ENCODE data around the gene CES3. TPM values are rescaled to one million over a fixed set of nuclear protein-coding genes. Genes with fewer than 3 reads are reported as not detected.
A peak's percentile ranks its signal among the peaks of the same experiment; 100 is the strongest.
"Not testable (repeated sequence)": the region's sequence is repeated elsewhere in the genome, so short reads cannot be mapped to it uniquely, and the experiment has no call there.

The CES3 gene
- total and polyA plus RNA-seq, 4 donors, result 0.15 to 2.4 (median 1.3) TPM

- Histone ChIP-seq H3K4me1 (ENCODE audit: control insufficient read depth in 1 of 2, insufficient read depth in 2 of 2, low read length in 2 of 2) (no peaks in the 10 kb centered on the region), H3K27ac (ENCODE audit: low read depth in 1 of 2, low read length in 2 of 2) (no peak overlapping the region), H3K9me3 (ENCODE audit: control insufficient read depth, low read length) (no peaks in the 10 kb centered on the region), H3K4me3 (ENCODE audit: low read length in 2 of 2) (no peak overlapping the region), H3K27me3 (ENCODE audit: control insufficient read depth in 1 of 2, insufficient read depth in 2 of 2, low read length in 1 of 2) (no peaks in the 10 kb centered on the region), H3K36me3 (ENCODE audit: control insufficient read depth in 1 of 2, insufficient read depth in 2 of 2, low read length in 1 of 2) (no peaks in the 10 kb centered on the region)
- intact Hi-C loops (cut with DNase I), result no loop called here
- no peak for ATAC-seq (ENCODE audit: low FRiP score)
- DNase-seq, result no peak
- WGBS, 2 donors, result 85 to 89% methylated on average over 10 of the region's 10 CpGs
Measured at GRCh38 chr16:66953462-66954096, 7.5 kb upstream of the CES3 start.

- no peaks in the 10 kb centered on the region for H3K36me3 ChIP-seq (ENCODE audit: control insufficient read depth in 1 of 2, insufficient read depth in 2 of 2, low read length in 1 of 2)
- H3K27me3 ChIP-seq (ENCODE audit: control insufficient read depth in 1 of 2, insufficient read depth in 2 of 2, low read length in 1 of 2), result no peaks in the 10 kb centered on the region
- peak; percentile 79 to 88 for DNase-seq
- 18 to 20% methylated on average over 8 of the region's 8 CpGs for WGBS, 2 donors
- H3K27ac ChIP-seq (ENCODE audit: low read depth in 1 of 2, low read length in 2 of 2), result no peak overlapping the region
- no peaks in the 10 kb centered on the region for H3K9me3 ChIP-seq (ENCODE audit: control insufficient read depth, low read length)
- H3K4me1 ChIP-seq (ENCODE audit: control insufficient read depth in 1 of 2, insufficient read depth in 2 of 2, low read length in 2 of 2), result no peaks in the 10 kb centered on the region
- intact Hi-C loops (cut with DNase I), result no loop called here
- H3K4me3 ChIP-seq (ENCODE audit: low read length in 2 of 2), result no peak overlapping the region
- ATAC-seq (ENCODE audit: low FRiP score), result no peak
Measured at GRCh38 chr16:66954097-66954659, 6.9 kb upstream of the CES3 start.

- WGBS, 2 donors, result 81 to 82% methylated on average over 17 of the region's 17 CpGs
- H3K27ac ChIP-seq (ENCODE audit: low read depth in 1 of 2, low read length in 2 of 2); H3K27me3 ChIP-seq (ENCODE audit: control insufficient read depth in 1 of 2, insufficient read depth in 2 of 2, low read length in 1 of 2); intact Hi-C loops (cut with DNase I); H3K4me3 ChIP-seq (ENCODE audit: low read length in 2 of 2); H3K4me1 ChIP-seq (ENCODE audit: control insufficient read depth in 1 of 2, insufficient read depth in 2 of 2, low read length in 2 of 2); DNase-seq; H3K9me3 ChIP-seq (ENCODE audit: control insufficient read depth, low read length); ATAC-seq (ENCODE audit: low FRiP score); H3K36me3 ChIP-seq (ENCODE audit: control insufficient read depth in 1 of 2, insufficient read depth in 2 of 2, low read length in 1 of 2): not testable (repeated sequence)
Measured at GRCh38 chr16:66955363-66956153, 5.5 kb upstream of the CES3 start.

DNA sequence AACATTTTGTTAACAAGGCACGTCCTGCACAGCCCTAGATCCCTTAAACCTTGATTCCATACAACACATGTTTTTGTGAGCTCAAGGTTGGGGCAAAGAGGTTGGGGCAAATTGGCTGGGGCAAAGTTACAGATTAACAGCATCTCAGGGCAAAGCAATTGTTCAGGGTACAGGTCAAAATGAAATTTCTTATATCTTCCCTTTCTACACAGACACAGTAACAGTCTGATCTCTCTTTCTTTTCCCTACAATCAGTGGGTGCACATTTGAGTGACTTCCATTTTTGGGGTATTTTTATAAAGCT is 5.0 kb upstream of the CES3 start:
- intact Hi-C loops (cut with DNase I); H3K27me3 ChIP-seq (ENCODE audit: control insufficient read depth in 1 of 2, insufficient read depth in 2 of 2, low read length in 1 of 2): not testable (repeated sequence)

DNA sequence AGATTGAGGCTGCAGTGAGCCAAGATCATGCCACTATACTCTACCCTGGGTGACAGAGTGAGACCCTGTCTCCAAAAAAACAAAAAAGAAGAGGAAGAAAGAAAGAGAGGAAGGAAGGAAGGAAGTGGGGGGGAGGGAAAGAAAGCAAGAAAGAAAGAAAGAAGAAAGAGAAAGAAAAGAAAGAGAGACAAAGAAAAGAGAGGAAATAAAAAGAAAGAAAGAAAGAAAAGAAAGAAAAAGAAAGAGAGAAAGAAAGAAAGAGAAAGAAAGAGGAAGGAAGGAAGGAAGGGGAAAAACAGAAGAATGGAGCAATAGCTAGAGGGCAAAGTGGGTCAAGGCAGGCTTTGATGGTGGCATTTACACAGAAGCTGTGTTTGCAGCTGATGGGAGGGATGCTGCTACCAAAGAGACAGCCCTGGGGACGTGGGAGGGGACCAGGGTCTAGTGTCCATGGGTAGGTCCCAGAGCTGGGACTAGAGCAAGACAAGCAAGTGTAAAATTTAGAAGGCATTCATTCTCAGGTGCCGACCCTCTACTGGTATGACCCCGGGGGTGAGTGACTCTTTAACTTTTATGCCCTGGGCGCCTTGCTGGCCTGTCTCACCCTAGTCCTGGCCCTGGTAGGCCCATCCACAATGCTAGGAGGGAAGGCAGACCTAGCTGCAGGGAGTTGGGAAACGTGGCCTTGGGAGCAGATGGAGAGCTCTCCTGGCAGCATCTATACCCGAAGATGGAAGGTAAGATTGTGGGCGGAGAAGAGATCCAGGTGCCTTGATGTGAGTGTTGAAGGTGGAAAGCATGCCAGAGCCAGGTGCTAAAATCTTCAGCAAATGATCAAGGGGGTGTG is 2.0 kb upstream of the CES3 start:
- Histone ChIP-seq H3K9me3 (ENCODE audit: control insufficient read depth, low read length) (no peaks in the 10 kb centered on the region), H3K4me3 (ENCODE audit: low read length in 2 of 2) (no peak overlapping the region), H3K27ac (ENCODE audit: low read depth in 1 of 2, low read length in 2 of 2) (no peak overlapping the region), H3K36me3 (ENCODE audit: control insufficient read depth in 1 of 2, insufficient read depth in 2 of 2, low read length in 1 of 2) (no peaks in the 10 kb centered on the region), H3K27me3 (ENCODE audit: control insufficient read depth in 1 of 2, insufficient read depth in 2 of 2, low read length in 1 of 2) (no peaks in the 10 kb centered on the region), H3K4me1 (ENCODE audit: control insufficient read depth in 1 of 2, insufficient read depth in 2 of 2, low read length in 2 of 2) (no peaks in the 10 kb centered on the region)
- DNase-seq (no peak), ATAC-seq (ENCODE audit: low FRiP score) (no peak)
- 84 to 85% methylated on average over 7 of the region's 7 CpGs for WGBS, 2 donors
- intact Hi-C loops (cut with DNase I), result no loop called here

More for the DNA sequence above, 5.0 kb upstream of the CES3 start:
- ATAC-seq (ENCODE audit: low FRiP score); H3K4me3 ChIP-seq (ENCODE audit: low read length in 2 of 2); H3K9me3 ChIP-seq (ENCODE audit: control insufficient read depth, low read length); DNase-seq; H3K4me1 ChIP-seq (ENCODE audit: control insufficient read depth in 1 of 2, insufficient read depth in 2 of 2, low read length in 2 of 2); H3K36me3 ChIP-seq (ENCODE audit: control insufficient read depth in 1 of 2, insufficient read depth in 2 of 2, low read length in 1 of 2); H3K27ac ChIP-seq (ENCODE audit: low read depth in 1 of 2, low read length in 2 of 2): not testable (repeated sequence)
- 80 to 88% methylated on average over 1 of the region's 1 CpG for WGBS, 2 donors

GRCh38 chr16:66959704-66960161 is 1.3 kb upstream of the CES3 start:
- ATAC-seq (ENCODE audit: low FRiP score) (no peak), DNase-seq (peak in 1 of 2 donors; percentile 67)
- no peaks in the 10 kb centered on the region for H3K4me1 ChIP-seq (ENCODE audit: control insufficient read depth in 1 of 2, insufficient read depth in 2 of 2, low read length in 2 of 2)
- H3K27ac ChIP-seq (ENCODE audit: low read depth in 1 of 2, low read length in 2 of 2), result no peak overlapping the region
- no peaks in the 10 kb centered on the region for H3K27me3 ChIP-seq (ENCODE audit: control insufficient read depth in 1 of 2, insufficient read depth in 2 of 2, low read length in 1 of 2)
- no peak overlapping the region for H3K4me3 ChIP-seq (ENCODE audit: low read length in 2 of 2)
- H3K36me3 ChIP-seq (ENCODE audit: control insufficient read depth in 1 of 2, insufficient read depth in 2 of 2, low read length in 1 of 2), result no peaks in the 10 kb centered on the region
- H3K9me3 ChIP-seq (ENCODE audit: control insufficient read depth, low read length), result no peaks in the 10 kb centered on the region
- intact Hi-C loops (cut with DNase I), result no loop called here
- WGBS, 2 donors, result 52 to 57% methylated on average over 5 of the region's 5 CpGs

DNA sequence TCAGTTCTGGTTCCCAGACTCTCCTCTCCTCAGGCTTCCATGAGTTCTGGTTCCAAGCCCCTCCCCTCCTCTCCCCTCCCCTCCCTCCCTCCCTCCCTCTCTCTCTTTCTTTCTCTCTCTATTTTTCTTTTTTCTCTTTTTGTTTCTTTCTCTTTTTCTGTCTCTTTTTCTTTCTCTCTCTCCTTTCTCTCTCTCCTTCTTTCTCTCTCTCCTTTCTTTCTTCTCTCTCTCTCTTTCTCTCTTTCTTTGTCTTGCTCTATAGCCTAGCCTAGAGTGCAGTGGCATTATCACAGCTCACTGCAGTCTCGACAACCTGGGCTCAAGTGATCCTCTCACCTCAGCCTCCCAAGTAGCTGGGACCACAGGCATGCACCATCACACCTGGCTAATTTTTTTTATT is 796 bp upstream of the CES3 start:
- no peak for ATAC-seq (ENCODE audit: low FRiP score)
- no peaks in the 10 kb centered on the region for H3K4me1 ChIP-seq (ENCODE audit: control insufficient read depth in 1 of 2, insufficient read depth in 2 of 2, low read length in 2 of 2)
- intact Hi-C loops (cut with DNase I), result no loop called here
- no peak overlapping the region for H3K4me3 ChIP-seq (ENCODE audit: low read length in 2 of 2)
- H3K9me3 ChIP-seq (ENCODE audit: control insufficient read depth, low read length), result no peaks in the 10 kb centered on the region
- WGBS, 2 donors, result 87 to 91% methylated on average over 1 of the region's 1 CpG
- DNase-seq, result no peak
- no peaks in the 10 kb centered on the region for H3K27me3 ChIP-seq (ENCODE audit: control insufficient read depth in 1 of 2, insufficient read depth in 2 of 2, low read length in 1 of 2)
- H3K27ac ChIP-seq (ENCODE audit: low read depth in 1 of 2, low read length in 2 of 2), result no peak overlapping the region
- H3K36me3 ChIP-seq (ENCODE audit: control insufficient read depth in 1 of 2, insufficient read depth in 2 of 2, low read length in 1 of 2), result no peaks in the 10 kb centered on the region

DNA sequence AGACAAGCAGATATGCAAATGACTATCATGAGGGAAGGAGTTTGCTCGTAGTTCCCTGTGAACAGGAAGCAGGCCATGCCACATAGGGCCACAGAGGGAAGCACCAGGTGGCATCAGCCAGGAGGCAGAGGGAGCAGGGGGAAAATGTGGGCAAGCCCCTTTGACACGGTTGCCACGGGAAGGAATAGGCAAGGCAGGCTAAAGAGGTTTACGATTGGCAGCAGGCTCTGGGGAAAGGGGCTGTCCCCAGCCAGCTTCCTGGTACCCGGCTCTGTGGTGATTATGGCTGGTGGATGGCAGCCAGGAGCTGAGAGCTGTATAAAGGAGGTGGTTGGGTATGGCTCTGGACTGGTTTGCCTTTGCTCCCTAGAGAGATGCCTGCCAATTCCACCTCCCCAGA is 848 bp downstream of the CES3 start:
- no peak overlapping the region for H3K4me3 ChIP-seq (ENCODE audit: low read length in 2 of 2)
- no peak for DNase-seq
- H3K27ac ChIP-seq (ENCODE audit: low read depth in 1 of 2, low read length in 2 of 2), result no peak overlapping the region
- ATAC-seq (ENCODE audit: low FRiP score), result no peak
- no peaks in the 10 kb centered on the region for H3K4me1 ChIP-seq (ENCODE audit: control insufficient read depth in 1 of 2, insufficient read depth in 2 of 2, low read length in 2 of 2)
- WGBS, 2 donors, result 23 to 41% methylated on average over 5 of the region's 5 CpGs
- no peaks in the 10 kb centered on the region for H3K36me3 ChIP-seq (ENCODE audit: control insufficient read depth in 1 of 2, insufficient read depth in 2 of 2, low read length in 1 of 2)
- intact Hi-C loops (cut with DNase I), result no loop called here
- no peaks in the 10 kb centered on the region for H3K27me3 ChIP-seq (ENCODE audit: control insufficient read depth in 1 of 2, insufficient read depth in 2 of 2, low read length in 1 of 2)
- H3K9me3 ChIP-seq (ENCODE audit: control insufficient read depth, low read length), result no peaks in the 10 kb centered on the region
